OCI-LY1 (cell line): ENCODE data around the gene CNTNAP2.

Experiments
- H2AFZ ChIP-seq: fragments of 200-600 bp; sonication (generic), shearing (Covaris generic); 2 replicates; pipeline ENCODE4 v1.6.0; 2014; ENCODE audit warnings: antibody characterized with exemption, mild to moderate bottlenecking, low read length
- H3F3A ChIP-seq: fragments of 200-600 bp; sonication (generic), shearing (Covaris generic); 2 replicates; pipeline ENCODE4 v1.6.0; 2014; ENCODE audit warnings: mild to moderate bottlenecking, antibody characterized with exemption, low read length, moderate library complexity; ENCODE audit not compliant: insufficient read depth
- H3K27ac ChIP-seq: fragments of 200-600 bp; sonication (generic); 2 replicates; pipeline ENCODE4 v1.5.1; 2014; ENCODE audit warnings: low read length, mixed run types, mild to moderate bottlenecking, low read depth; ENCODE audit not compliant: poor library complexity, severe bottlenecking
- H3K27me3 ChIP-seq: fragments of 200-600 bp; sonication (generic); 2 replicates; pipeline ENCODE4 v1.6.0; 2014; ENCODE audit warnings: antibody characterized with exemption, mild to moderate bottlenecking, low read length, moderate library complexity; ENCODE audit not compliant: insufficient read depth
- H3K36me3 ChIP-seq: fragments of 200-600 bp; sonication (generic); 2 replicates; pipeline ENCODE4 v1.6.1; 2014; ENCODE audit warnings: mild to moderate bottlenecking, antibody characterized with exemption, low read length, moderate library complexity, mixed read lengths; ENCODE audit not compliant: insufficient read depth
- H3K4me1 ChIP-seq: fragments of 200-600 bp; sonication (generic); 2 replicates; pipeline ENCODE4 v1.5.1; 2014; ENCODE audit warnings: mild to moderate bottlenecking, low read length, moderate library complexity; ENCODE audit not compliant: insufficient read depth, severe bottlenecking
- H3K4me2 ChIP-seq: fragments of 200-600 bp; sonication (generic), shearing (Covaris generic); 2 replicates; pipeline ENCODE4 v1.6.1; 2014; ENCODE audit warnings: low read length
- H3K4me3 ChIP-seq: fragments of 200-600 bp; sonication (generic); 2 replicates; pipeline ENCODE4 v1.5.1; 2014; ENCODE audit warnings: low read length, low read depth, mild to moderate bottlenecking, mixed read lengths; ENCODE audit not compliant: poor library complexity, severe bottlenecking
- H3K79me2 ChIP-seq: fragments of 200-600 bp; shearing (Covaris generic); 2 replicates; pipeline ENCODE4 v1.6.1; 2016; ENCODE audit warnings: mixed run types, low read length, mixed read lengths; ENCODE audit not compliant: insufficient read depth
- H3K9ac ChIP-seq: fragments of 200-600 bp; sonication (generic), shearing (Covaris generic); 2 replicates; pipeline ENCODE4 v1.6.1; 2014; ENCODE audit warnings: mild to moderate bottlenecking, low read length, mixed read lengths
- H3K9me2 ChIP-seq: fragments of 200-600 bp; sonication (generic), shearing (Covaris generic); 2 replicates; pipeline ENCODE4 v1.6.1; 2014; ENCODE audit warnings: low read depth, mild to moderate bottlenecking, low read length, mixed read lengths
- H3K9me3 ChIP-seq: fragments of 200-600 bp; shearing (Covaris generic); 2 replicates; pipeline ENCODE4 v1.6.1; 2014; ENCODE audit warnings: low read length, mixed read lengths
- H4K20me1 ChIP-seq: fragments of 200-600 bp; sonication (generic), shearing (Covaris generic); 2 replicates; pipeline ENCODE4 v1.6.0; 2016; ENCODE audit warnings: mild to moderate bottlenecking, low read length; ENCODE audit not compliant: insufficient read depth
- EZH2 ChIP-seq: fragments of 200-600 bp; sonication (generic), shearing (Covaris generic); IDR thresholded peaks from 2 replicates; pipeline ENCODE4 v1.8.0; 2017; ENCODE audit warnings: borderline replicate concordance, mixed run types, mild to moderate bottlenecking, antibody characterized with exemption, low read length, moderate library complexity, mixed read lengths
- TF ChIP-seq, protein P1 (sequence below): fragments of 200-600 bp; sonication (generic), shearing (Covaris generic); IDR thresholded peaks from 2 replicates; pipeline ENCODE4 v1.5.1; 2017; ENCODE audit warnings: mild to moderate bottlenecking, antibody characterized with exemption, low read length, moderate library complexity, mixed read lengths

The CNTNAP2 gene

DNA sequence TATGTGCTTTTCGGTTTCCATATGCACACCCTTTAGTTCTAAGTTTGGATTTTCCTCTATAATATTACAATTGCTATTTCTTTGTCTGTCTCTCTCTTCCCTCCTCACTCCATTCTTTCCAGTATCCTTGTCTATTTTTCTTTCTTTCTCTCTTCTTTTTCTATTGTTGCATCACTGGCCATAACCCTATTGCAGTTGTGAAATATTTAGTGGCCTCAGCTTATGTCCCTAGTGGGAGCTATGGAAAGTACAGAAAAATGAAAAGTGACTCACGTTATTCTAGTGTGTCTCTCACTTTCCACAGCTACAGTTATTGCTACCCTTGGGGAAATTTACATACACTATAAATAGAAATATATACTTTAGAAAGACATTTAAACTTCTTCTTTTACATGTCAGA lies 59.1 kb downstream of the CNTNAP2 start:
- H3F3A ChIP-seq, result no peaks in the 10 kb centered on the region
- H3K9me3 ChIP-seq, result no peaks in the 10 kb centered on the region
- no peaks in the 10 kb centered on the region for H3K9me2 ChIP-seq
- peak overlapping the region; percentile 11 for H3K27ac ChIP-seq
- H2AFZ ChIP-seq, result no peak overlapping the region
- peaks cover 48% of the 10 kb centered on the region for H3K4me1 ChIP-seq
- TF ChIP-seq EZH2, result no peak
- TF ChIP-seq, protein P1, sequence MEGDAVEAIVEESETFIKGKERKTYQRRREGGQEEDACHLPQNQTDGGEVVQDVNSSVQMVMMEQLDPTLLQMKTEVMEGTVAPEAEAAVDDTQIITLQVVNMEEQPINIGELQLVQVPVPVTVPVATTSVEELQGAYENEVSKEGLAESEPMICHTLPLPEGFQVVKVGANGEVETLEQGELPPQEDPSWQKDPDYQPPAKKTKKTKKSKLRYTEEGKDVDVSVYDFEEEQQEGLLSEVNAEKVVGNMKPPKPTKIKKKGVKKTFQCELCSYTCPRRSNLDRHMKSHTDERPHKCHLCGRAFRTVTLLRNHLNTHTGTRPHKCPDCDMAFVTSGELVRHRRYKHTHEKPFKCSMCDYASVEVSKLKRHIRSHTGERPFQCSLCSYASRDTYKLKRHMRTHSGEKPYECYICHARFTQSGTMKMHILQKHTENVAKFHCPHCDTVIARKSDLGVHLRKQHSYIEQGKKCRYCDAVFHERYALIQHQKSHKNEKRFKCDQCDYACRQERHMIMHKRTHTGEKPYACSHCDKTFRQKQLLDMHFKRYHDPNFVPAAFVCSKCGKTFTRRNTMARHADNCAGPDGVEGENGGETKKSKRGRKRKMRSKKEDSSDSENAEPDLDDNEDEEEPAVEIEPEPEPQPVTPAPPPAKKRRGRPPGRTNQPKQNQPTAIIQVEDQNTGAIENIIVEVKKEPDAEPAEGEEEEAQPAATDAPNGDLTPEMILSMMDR, result peak; percentile 47; the same call in 1 of the 2 replicates
- H3K27me3 ChIP-seq, result no peaks in the 10 kb centered on the region
- H3K4me3 ChIP-seq, result no peak overlapping the region
- H4K20me1 ChIP-seq, result no peaks in the 10 kb centered on the region
- no peaks in the 10 kb centered on the region for H3K36me3 ChIP-seq
- H3K79me2 ChIP-seq, result no peaks in the 10 kb centered on the region
- no peak overlapping the region for H3K4me2 ChIP-seq
- no peak overlapping the region for H3K9ac ChIP-seq

DNA sequence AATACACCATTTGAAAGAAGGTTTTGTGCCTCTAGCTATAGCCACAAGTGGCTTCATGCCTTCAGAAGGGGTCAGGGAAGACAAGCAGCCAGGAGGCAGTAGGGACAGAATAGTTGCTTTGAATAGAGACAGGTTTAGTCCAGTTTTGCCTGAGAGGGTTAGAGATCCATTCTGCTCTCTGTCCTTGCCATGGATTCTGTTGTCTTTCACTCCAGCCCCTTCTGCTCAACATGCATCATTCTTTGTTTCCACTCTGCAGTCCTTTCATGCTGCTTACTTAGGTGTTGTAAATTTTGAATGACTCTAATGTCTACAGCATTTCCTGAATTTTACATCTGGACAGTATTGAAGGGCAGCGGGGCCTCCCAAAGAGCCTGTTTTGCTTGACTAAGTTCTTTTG lies 60.3 kb downstream of the CNTNAP2 start:
- Histone ChIP-seq H3F3A (no peaks in the 10 kb centered on the region), H3K79me2 (no peaks in the 10 kb centered on the region), H2AFZ (no peak overlapping the region), H3K36me3 (no peaks in the 10 kb centered on the region), H3K9me3 (no peaks in the 10 kb centered on the region), H3K9me2 (no peaks in the 10 kb centered on the region), H3K4me1 (peaks cover 51% of the 10 kb centered on the region), H3K27ac (peak overlapping the region; percentile 10), H3K4me3 (no peak overlapping the region), H3K9ac (no peak overlapping the region), H3K4me2 (no peak overlapping the region), H3K27me3 (no peaks in the 10 kb centered on the region), H4K20me1 (no peaks in the 10 kb centered on the region)
- TF ChIP-seq, protein P1, result no peak
- no peak for TF ChIP-seq EZH2

DNA sequence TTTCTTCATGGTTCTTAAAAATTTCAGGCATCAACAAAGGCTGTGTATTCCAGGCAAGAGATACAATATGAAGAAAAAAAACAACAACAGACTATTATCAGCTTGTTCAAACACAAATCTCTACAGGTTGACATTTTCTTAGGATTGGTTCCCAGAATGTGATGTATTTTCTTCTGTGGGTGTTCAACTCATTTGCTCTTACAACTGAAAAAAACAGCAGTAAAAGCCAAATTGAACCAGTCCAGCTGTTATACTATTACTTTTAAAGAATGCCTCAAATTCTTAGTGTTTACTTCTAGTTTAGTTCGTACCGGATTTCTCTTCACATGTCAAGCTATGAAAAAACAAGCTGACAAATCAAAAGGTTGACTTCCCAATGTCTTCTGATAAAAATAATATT lies 60.7 kb downstream of the CNTNAP2 start:
- H3K36me3 ChIP-seq, result no peaks in the 10 kb centered on the region

More for the DNA sequence above, 60.7 kb downstream of the CNTNAP2 start:
- no peaks in the 10 kb centered on the region for H3K27me3 ChIP-seq
- TF ChIP-seq, protein P1, result no peak
- no peak for TF ChIP-seq EZH2
- H3K79me2 ChIP-seq, result no peaks in the 10 kb centered on the region
- H3K27ac ChIP-seq, result peak overlapping the region; percentile 10
- no peaks in the 10 kb centered on the region for H3K9me2 ChIP-seq
- no peaks in the 10 kb centered on the region for H3F3A ChIP-seq
- H3K4me2 ChIP-seq, result no peak overlapping the region
- peaks cover 54% of the 10 kb centered on the region for H3K4me1 ChIP-seq
- H3K4me3 ChIP-seq, result no peak overlapping the region
- no peak overlapping the region for H3K9ac ChIP-seq
- H3K9me3 ChIP-seq, result no peaks in the 10 kb centered on the region
- no peaks in the 10 kb centered on the region for H4K20me1 ChIP-seq
- no peak overlapping the region for H2AFZ ChIP-seq
